Activated CD8-positive, alpha-beta memory T cell treated with anti-CD3 and anti-CD28 coated beads for 24 hours (primary cell): Measurements from ENCODE around the gene B4GAT1.
"Not testable (repeated sequence)": the region's sequence is repeated elsewhere in the genome, so short reads cannot be mapped to it uniquely, and the experiment has no call there.

Experiments used
- DNase-seq: peaks from one replicate; pipeline ENCODE4 v3.0.0-alpha.2; 2020

B4GAT1 gene

GRCh38 chr11:66347425-66348276, at the start of gene B4GAT1:
TSS of gene B4GAT1 (minus strand) at chr11:66347629. CDS start at chr11:66347545, 84 bp downstream.
- peak; percentile 97 for DNase-seq

- no peak for DNase-seq
Observed at GRCh38 chr11:66393954-66394353, 46.5 kb upstream of the B4GAT1 start.

- DNase-seq: no peak
Observed at GRCh38 chr11:66391322-66391721, 43.9 kb upstream of the B4GAT1 start.

DNA sequence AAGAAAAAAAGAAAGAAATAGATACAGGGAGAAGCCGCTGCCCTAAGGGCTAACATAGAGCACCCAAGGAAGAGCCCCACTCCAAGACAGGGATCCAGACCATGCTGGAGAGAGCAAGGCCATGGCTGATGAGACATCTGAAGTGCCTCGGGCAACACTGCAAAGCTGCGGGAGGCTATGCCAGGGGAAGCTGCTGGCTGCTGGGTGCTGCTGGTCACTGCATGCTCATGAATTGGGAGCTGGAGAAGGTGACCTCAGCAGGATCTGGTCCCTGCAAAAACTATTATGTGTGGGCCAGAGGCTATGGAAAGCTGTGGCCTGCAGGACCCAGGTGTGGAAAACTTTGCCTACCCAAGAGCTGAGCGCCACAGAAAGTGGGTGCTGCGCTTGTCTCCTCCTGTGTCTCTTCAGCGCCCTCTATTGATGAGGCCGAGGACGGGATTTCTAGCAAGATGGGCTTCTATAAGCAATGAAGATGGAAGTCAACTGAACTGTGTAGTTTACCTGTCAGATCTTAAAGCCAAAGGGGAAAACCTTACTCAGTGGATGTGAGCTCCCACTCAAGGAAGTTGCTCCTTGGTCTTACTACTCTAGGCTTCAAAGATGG, 41.5 kb upstream of the B4GAT1 start:
- peak; percentile 81 for DNase-seq

- peak; percentile 92 for DNase-seq
Observed at GRCh38 chr11:66386171-66387069, 39.0 kb upstream of the B4GAT1 start.

- not testable (repeated sequence) for DNase-seq
Observed at GRCh38 chr11:66384316-66384715, 36.9 kb upstream of the B4GAT1 start.

- not testable (repeated sequence) for DNase-seq
Observed at GRCh38 chr11:66380264-66380663, 32.8 kb upstream of the B4GAT1 start.

DNA sequence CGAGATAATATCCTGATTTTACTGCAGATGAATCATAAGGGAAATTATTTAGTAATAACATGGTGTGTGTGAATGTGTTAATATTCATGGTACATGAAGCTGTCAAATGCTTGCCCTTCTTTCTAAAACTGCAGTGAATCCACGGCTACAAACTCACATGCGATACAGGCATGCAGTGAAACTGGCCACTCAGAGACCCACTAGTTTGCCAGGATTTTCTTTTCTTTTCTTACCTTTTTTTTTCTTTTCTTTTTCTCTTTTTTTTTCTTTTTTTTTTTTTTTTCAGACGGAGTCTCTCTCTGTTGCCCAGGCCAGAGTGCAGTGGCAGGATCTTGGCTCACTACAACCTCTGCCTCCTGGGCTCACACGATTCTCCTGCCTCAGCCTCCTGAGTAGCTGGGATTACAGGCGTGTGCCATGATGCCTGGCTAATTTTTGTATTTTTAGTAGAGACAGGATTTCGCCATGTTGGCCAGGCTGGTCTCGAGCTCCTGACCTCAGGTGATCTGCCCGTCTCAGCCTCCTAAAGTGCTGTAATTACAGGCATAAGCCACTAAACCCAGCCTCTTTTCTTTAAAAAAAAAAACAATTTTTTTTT, 26.4 kb upstream of the B4GAT1 start:
- not testable (repeated sequence) for DNase-seq

GRCh38 chr11:66373265-66373664, 25.8 kb upstream of the B4GAT1 start:
- no peak for DNase-seq

DNA sequence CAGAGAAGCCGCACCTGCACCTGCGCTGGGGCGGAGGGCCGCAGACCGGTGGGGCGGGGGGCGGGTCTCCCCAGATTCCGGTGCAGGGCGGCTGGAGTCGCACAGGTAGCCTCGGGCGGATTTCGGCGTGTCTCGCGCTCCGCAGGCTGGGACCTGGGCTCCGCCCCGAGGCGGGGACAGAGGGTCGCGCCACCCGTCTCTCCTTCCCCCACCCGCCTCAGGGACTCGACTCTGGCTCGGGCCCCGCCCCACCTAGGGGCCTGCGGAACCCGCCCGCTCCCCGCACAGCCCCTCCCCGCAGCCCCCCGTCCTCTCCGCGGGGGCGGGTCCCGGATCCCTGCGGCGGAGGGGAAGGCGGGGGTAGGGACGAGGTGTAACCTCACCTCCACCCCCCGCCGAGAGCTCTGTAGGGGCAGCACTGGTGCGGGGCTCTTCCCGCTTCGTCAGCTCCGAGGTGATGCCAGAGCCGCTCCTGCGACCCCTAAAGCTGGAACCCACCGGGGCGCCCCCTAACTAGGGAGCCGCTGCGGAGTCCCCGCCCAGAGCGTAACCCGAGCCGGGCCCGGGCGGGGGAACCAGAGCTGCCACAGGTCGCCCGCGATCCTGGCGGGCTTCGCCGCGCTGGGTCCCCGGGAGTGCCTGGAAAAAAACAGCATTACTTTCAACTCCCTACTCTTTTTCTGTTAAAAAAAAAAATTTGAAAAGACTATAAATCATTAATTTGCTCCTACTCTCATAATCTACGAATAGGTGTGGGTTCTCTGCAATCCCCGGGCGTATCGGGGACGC, 24.4 kb upstream of the B4GAT1 start, which contains the start of gene SLC29A2:
SLC29A2 (minus strand) TSS at position 134 of the 789 bp plus-strand sequence. CDS start 169 bp downstream, outside the sequence.
- peak; percentile 92 for DNase-seq

- DNase-seq: no peak
Observed at GRCh38 chr11:66369073-66369894, 21.9 kb upstream of the B4GAT1 start.

DNA sequence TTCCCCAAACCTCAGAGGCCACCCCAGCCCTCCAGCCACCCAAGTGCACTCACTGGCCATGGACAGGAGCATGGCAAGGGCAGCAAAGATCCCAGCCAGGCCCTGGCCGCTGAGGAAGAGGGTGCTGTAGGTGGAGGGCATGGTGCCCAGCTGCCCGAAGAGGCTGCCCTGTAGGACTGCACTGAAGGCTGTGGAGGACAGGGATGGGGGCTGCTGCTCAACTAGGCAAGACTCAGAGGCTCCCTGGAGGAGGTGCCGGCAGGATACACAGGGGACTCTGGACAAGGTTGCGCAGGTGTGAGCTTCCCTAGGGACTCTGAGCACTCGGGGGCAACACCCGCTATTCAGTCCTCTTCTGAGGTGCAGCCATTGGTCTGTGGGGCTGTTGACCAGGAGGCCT, 21.1 kb upstream of the B4GAT1 start:
- no peak for DNase-seq

- DNase-seq: no peak
Observed at GRCh38 chr11:66367561-66368312, 20.3 kb upstream of the B4GAT1 start.

DNA sequence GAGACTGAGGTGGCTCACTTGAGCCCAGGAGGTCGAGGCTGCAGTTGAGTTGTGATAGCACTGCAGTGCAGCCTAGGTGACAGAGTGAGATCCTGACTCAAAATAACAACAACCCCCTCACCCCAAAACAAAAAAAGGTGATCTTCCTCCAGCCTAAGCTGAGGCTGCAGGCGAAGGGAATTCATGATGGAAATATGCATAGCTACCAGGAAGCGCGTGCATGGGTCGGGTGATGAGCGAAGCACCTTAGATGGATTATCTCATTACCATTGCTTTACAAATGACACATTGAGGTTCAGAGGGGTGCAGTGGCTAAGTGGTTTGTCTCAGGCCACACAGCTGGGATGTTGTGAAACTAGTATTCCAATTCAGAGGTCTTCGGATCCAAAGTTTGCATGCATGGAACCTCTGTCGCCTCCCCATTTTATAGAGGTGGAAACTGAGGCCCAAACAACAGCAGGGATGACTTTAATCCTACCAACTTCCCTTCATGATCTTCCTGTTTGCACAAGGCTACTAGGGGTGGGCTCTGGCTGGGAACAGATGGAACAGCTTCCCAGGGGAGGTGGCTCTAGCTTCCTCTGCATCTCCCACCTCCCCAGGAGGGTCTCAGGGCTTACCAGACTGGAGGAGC, 19.5 kb upstream of the B4GAT1 start:
- DNase-seq: no peak

DNA sequence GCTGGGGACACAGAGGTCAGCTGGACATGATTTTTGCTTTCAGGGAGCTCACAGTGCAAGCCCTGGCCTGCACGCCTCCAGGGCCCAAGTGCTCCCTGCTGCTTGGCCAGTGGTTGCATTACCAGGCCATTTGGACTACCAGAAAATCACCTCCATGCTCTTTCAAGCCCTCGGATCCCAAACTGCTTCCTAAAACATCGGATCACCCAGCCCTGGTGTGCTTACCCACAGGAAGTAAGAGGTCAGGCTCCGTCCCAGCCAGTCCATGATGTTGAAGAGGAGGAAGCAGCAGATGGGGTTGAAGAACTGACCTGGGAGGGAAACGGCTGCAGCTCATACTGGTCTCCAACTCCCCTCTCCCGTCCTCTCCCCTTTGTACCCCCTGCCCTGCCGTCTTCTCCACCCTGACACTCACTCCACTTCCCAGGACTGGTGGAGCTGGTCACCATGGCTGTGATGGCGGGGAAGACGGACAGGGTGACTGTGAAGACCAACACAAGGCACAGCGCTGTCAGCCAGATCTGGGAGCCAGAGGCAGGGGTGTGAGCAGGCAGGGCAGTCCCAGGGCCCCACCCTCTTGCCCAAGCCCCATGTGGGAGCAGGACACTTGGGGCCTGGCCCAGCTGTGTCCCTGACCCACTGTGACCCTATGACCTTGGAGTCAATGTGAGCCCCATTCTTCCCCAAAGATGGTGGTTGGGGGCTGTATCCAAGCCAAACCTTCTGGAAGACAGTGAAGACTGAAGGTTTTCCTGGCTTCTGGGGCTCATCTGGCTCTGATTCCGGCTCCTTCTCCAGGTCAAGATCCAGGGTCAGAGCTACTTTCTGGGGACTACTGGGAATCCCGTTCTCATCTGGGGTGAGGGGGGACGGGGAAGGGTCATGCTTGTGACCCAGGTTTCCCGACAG, 18.5 kb upstream of the B4GAT1 start:
- DNase-seq: no peak

- DNase-seq: no peak
Observed at GRCh38 chr11:66365166-66365565, 17.7 kb upstream of the B4GAT1 start.

GRCh38 chr11:66363805-66364535, 16.5 kb upstream of the B4GAT1 start:
- DNase-seq: peak; percentile 92

DNA sequence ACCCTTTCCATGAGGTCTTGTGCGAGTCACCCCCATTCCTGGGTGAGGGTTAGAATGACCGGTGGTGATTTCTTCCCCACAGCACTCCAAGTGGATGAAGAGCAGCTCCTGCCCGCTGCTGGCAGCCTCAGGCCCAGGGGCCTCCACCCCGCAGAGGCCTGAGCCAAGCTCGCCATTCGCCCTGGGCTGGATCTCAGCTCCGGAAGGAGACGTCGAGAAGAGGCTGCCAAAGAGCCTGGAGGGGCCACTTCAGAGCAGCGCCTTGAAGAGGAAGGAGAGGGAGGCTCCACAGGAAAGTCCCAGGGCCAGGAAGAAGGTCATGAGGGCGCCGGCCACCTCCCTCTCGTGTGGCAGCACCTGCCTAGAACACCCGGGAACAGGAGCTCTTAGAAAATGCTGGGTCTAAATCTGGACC, 15.8 kb upstream of the B4GAT1 start:
- DNase-seq: no peak
